ENCODE measurements around the gene PHACTR1.

GRCh38 chr6:13006578-13007300, 290.2 kb downstream of the PHACTR1 start:
- TF ChIP-seq EZH2 (IDR thresholded peaks at IDR 0.05; ENCODE audit: insufficient read depth, low read length) (no peak), CTCF (IDR thresholded peaks at IDR 0.05; ENCODE audit: insufficient read depth, low read depth, low read length) (no peak)

Data from astrocyte (in vitro differentiated cells and primary cell).